GM18861 (cell line): ENCODE measurements around the gene LBP.
"Not testable (repeated sequence)": the region's sequence is repeated elsewhere in the genome, so short reads cannot be mapped to it uniquely, and the experiment has no call there.

Experiments
- ATAC-seq: cut with Tn5 transposase; IDR thresholded peaks from one replicate; pipeline ENCODE4 v1.9.1; 2021; ENCODE audit not compliant: unreplicated experiment

Gene LBP, protein sequence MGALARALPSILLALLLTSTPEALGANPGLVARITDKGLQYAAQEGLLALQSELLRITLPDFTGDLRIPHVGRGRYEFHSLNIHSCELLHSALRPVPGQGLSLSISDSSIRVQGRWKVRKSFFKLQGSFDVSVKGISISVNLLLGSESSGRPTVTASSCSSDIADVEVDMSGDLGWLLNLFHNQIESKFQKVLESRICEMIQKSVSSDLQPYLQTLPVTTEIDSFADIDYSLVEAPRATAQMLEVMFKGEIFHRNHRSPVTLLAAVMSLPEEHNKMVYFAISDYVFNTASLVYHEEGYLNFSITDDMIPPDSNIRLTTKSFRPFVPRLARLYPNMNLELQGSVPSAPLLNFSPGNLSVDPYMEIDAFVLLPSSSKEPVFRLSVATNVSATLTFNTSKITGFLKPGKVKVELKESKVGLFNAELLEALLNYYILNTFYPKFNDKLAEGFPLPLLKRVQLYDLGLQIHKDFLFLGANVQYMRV

DNA sequence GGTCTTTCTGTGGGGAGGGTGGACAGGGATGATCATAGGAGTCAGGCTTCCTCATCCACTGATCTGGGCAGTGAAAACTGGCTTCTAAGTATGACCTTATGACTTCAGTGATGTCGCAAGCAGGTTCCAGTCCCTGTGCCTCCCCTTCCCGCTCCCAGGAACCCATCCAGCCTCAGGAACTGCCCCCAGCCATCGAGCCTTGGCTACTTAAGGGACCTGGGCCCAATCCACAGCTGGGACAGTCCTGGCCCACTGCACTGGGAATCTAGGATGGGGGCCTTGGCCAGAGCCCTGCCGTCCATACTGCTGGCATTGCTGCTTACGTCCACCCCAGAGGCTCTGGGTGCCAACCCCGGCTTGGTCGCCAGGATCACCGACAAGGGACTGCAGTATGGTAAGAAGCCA, at the start of gene LBP:
LBP (plus strand) TSS at position 236 of the 405 bp plus-strand sequence; CDS start at position 271, 35 bp downstream.
- no peak for ATAC-seq

GRCh38 chr20:38297916-38298674, 48.2 kb upstream of the LBP start:
- ATAC-seq, result no peak

GRCh38 chr20:38298768-38299288, 47.5 kb upstream of the LBP start:
- ATAC-seq, result no peak

DNA sequence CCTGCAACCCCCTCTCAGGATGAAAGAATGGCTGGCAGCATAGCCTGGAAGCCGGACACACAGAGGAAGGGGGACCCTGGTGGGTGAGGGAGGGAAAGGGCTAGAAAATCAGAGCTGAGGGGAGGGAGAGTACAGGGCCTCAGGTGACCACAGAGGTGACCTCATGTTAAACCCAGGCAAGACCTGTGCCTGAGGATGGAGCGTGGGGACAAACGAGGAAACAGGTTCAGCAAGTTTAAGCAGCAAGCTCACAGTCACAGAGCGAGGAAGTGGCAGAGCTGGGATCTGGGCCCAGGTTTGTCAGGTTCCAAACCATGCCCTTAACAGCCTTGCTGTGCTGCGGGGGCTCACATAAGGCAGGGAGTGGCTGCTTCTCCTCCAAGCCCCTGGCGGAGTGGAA, 46.3 kb upstream of the LBP start:
- no peak for ATAC-seq

DNA sequence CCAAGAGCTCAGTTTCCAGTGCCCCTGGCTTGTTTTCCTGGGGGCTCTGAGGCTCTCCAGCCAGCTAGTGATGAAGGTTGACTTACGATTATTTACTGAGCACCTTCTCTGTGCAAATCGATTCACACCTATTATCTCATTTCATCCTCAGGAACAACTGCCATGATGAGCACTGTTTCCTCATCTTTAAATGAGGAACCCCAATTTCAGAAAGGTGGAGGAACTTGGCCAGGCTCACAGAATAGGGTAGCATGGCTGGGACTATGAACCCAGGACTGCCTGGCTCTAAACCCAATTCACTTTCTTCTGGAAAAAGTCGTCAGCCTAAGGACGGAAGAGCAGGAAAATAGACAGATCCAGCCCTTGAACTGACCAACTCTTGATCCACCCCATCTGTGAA, 45.8 kb upstream of the LBP start:
- ATAC-seq, result no peak

DNA sequence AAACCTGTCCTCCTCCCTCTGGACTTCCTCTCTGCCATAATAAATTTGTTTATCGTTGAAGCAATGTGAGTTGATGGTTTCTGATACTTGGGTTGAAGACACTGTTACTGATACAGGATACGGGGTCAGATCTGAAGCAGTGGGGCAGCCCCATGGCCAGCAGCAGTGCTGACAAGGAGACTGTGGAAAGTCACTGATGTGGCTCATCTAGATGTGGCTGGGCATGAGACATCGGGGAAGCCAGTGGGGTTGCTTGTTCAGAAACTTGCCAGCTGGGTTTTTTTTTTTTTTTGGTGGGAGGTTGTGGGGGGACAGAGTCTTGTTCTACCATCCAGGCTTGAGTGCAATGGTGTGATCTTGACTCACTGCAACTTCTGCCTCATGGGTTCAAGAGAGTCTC, 45.0 kb upstream of the LBP start:
- no peak for ATAC-seq

DNA sequence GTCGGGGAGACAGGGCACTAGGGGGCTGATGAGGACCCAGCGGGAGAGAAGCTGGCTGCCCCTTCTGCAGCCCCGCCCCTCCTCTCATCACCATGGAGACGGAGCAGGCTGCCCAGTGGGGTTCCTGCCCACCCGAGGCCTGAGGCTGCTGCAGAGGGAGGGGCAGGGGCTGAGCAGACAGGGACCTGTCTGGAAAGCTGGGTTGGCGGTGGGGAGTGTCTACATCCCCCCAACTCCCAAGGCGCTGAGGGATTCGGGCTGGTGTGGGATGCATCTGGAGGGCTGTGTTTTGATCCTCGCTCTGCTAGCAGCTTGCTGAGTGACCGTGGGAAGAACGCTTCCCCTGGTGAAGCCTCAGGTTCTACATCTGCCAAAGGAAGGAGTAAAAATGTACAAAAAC, 43.5 kb upstream of the LBP start:
- ATAC-seq, result no peak

GRCh38 chr20:38303908-38304379, 42.3 kb upstream of the LBP start, which contains the start of gene BPI:
Gene BPI, plus strand, starts transcription at chr20:38304156. Its CDS starts 68 bp downstream, at chr20:38304224.
- ATAC-seq, result no peak

- no peak for ATAC-seq
Measured at GRCh38 chr20:38304845-38305447, 41.3 kb upstream of the LBP start.

DNA sequence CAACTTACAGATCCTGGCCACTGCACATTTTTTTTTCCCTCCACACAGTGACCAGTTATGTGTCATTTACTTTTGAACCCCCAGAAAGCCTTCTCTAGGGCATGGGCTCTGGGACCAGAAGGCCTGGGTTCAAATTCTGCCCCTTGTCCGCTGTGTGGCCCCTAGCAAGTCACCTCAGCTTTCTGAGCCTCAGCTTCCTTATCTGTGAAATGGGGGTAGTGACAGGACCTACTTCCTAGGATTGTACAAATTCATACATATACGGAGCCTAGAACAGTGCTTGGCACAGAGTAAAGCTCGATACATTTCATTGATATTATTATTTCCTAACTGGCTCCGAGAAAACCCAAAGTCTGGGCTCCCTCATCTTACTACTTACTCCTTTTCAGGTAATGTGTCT, 40.7 kb upstream of the LBP start:
- no peak for ATAC-seq

DNA sequence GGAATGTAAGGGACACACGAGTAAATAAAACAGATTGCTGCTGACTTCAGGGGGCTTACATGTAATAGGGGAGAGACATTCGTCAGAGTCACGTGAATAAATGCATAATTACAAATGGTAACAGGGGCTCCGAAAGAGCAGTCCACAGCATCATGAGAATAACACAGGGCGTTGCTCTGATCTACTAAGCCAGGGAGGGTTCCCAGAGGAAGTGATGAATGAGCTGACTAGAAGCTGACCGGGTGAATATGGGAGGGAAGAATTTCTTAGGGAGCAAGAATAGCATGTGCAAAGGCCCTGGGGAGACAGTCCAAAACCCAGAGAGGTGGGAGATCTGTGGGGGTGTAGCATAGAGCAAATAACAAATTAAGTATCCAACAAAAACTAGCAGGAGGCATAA, 39.9 kb upstream of the LBP start:
- ATAC-seq, result no peak

GRCh38 chr20:38307371-38308046, 38.8 kb upstream of the LBP start:
- ATAC-seq, result no peak

- no peak for ATAC-seq
Measured at GRCh38 chr20:38308047-38308438, 38.2 kb upstream of the LBP start.

DNA sequence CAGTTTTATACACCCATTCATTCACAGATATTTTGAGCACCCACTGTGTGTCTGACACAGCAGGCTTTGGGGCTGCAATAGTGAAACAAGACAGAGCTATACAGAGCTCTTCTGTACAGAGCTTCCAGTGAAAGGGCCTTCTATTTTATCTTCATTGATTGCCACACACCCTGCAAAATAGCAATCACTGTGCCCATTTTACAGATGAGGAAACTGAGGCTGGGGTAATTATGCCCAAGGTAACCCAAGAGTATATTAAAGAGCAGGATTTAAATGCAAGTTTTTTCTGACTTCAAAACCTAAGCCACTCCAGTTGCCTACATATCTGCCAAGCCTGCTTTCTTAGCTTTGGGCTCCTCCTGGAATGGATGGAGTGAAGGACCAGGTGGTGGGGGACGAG, 37.8 kb upstream of the LBP start:
- no peak for ATAC-seq

- no peak for ATAC-seq
Measured at GRCh38 chr20:38311091-38311490, 35.2 kb upstream of the LBP start.

GRCh38 chr20:38311491-38311890, 34.8 kb upstream of the LBP start:
- no peak for ATAC-seq

GRCh38 chr20:38313676-38314075, 32.6 kb upstream of the LBP start:
- no peak for ATAC-seq

DNA sequence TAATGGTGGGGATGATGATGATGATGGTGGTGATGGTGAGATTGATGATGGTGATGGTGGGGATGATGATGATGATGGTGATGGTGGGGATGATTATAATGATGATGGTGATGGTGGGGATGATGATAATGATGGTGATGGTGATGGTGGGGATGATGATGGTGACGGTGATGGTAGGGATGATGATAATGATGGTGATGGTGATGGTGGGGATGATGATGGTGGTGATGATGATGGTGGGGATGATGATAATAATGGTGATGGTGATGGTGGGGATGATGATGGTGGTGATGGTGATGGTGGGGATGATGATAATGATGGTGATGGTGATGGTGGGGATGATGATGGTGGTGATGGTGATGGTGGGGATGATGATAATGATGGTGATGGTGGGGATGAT, 31.9 kb upstream of the LBP start:
- ATAC-seq, result not testable (repeated sequence)

- ATAC-seq, result no peak
Measured at GRCh38 chr20:38315290-38315966, 30.9 kb upstream of the LBP start.

DNA sequence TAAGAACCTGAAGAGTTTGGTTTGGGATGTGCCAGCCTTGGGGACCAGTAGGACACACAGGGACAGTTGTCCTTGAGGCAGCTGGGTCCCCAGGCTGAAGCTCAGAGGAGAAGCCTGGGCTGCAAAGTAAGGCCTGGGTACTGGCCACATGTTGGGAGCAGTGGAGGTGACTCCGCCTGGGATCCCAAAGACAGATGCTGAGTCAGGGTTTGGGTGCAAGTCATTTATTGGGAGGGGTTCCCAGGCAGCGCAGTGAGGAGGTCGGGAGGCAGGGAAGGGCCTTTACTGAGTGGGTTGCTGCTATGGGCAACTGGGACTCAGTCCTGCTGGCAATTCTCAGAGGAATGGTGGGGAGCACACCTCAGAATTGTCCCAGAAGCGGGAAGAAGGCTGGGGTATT, 29.9 kb upstream of the LBP start:
- no peak for ATAC-seq
